SK-N-MC (cell line): ENCODE data around the gene MX2.

Source experiments
- DNase-seq: peaks from one replicate; pipeline ENCODE4 v3.0.0-alpha.2; 2011; ENCODE audit warnings: low read depth, low spot score
- H3K27ac ChIP-seq: fragments of 200-600 bp; sonication (generic); 2 replicates; pipeline ENCODE4 v1.5.1; 2016; ENCODE audit warnings: mixed run types
- H3K36me3 ChIP-seq: fragments of 200-600 bp; sonication (generic); 2 replicates; pipeline ENCODE4 v1.6.1; 2017; ENCODE audit warnings: antibody characterized with exemption, low read length, mixed read lengths; ENCODE audit not compliant: insufficient read depth
- H3K4me3 ChIP-seq: fragments of 200-600 bp; sonication (generic); 2 replicates; pipeline ENCODE4 v1.5.1; 2016
- H3K9ac ChIP-seq: fragments of 200-600 bp; sonication (generic); 2 replicates; pipeline ENCODE4 v1.8.0; 2017; ENCODE audit warnings: mixed run types, mixed read lengths; ENCODE audit not compliant: insufficient read length
- H3K9me3 ChIP-seq: fragments of 200-600 bp; sonication (generic); 2 replicates; pipeline ENCODE4 v1.6.1; 2017; ENCODE audit warnings: low read depth, mild to moderate bottlenecking, antibody characterized with exemption, low read length, moderate library complexity, mixed read lengths
- EZH2 ChIP-seq: fragments of 200-600 bp; sonication (generic); IDR thresholded peaks from one replicate; pipeline ENCODE4 v1.6.1; 2017; ENCODE audit warnings: antibody characterized with exemption
- FOXP2 ChIP-seq: optimal IDR thresholded peaks from 2 replicates; pipeline ENCODE3; 2011; ENCODE audit warnings: mild to moderate bottlenecking, moderate library complexity; ENCODE audit not compliant: insufficient read depth; ENCODE audit errors: extremely low read length, control extremely low read depth
- POLR2AphosphoS5 ChIP-seq: IDR thresholded peaks from 2 replicates; pipeline ENCODE4 v1.6.1; 2012; ENCODE audit warnings: mild to moderate bottlenecking, low read depth, low read length, borderline replicate concordance

The MX2 gene

GRCh38 chr21:41321211-41321907, 40.5 kb upstream of the MX2 start:
- TF ChIP-seq FOXP2 (no peak), EZH2 (no peak), POLR2AphosphoS5 (no peak)
- no peaks in the 10 kb centered on the region for H3K9me3 ChIP-seq
- no peak overlapping the region for H3K4me3 ChIP-seq
- no peaks in the 10 kb centered on the region for H3K36me3 ChIP-seq
- H3K9ac ChIP-seq = no peak overlapping the region
- H3K27ac ChIP-seq = no peak overlapping the region
- DNase-seq = no peak

GRCh38 chr21:41321908-41322495, 39.8 kb upstream of the MX2 start:
- Histone ChIP-seq H3K4me3 (no peak overlapping the region), H3K9ac (no peak overlapping the region), H3K36me3 (no peaks in the 10 kb centered on the region), H3K9me3 (no peaks in the 10 kb centered on the region), H3K27ac (no peak overlapping the region)
- DNase-seq = no peak
- no peak for TF ChIP-seq POLR2AphosphoS5
- TF ChIP-seq FOXP2 = no peak
- TF ChIP-seq EZH2 = no peak

DNA sequence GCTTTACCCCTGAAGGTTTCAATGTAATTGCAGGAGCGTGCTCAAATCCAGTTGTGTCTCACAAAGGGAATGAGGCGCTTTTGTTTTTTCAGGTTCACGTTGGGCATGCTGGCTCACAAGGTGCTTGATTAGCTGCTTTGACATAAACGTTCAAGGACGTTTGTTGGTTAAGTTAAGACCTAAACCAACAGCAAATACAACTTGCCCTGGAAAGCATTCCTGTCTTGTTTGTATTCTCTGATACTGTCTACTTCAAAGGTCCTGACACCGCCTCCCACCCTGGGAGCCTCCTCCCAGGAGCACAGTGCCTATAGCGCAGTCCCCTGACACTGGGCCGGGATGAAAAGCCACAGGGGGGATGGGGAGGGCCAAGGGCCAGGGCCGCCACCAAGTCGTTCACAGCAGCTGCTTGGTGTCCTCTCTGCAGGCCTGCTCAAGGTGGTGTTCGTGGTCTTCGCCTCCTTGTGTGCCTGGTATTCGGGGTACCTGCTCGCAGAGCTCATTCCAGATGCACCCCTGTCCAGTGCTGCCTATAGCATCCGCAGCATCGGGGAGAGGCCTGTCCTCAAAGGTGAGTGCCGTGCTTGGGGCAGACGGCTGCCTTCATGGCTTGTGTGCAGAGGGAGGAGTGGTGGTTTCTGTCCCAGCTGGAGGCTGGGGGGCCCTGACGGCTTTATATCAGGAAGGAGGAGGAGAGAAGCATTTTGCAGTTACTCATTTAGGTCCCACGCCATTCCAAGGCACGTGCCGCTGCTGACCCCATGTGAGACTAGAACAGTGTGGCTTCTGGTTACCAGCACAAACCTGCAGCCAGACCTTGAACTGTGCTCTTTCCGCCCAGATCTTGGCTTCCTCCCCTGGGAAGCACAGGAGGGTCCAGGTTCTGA, 39.1 kb upstream of the MX2 start:
- no peak for TF ChIP-seq POLR2AphosphoS5
- TF ChIP-seq EZH2 = no peak
- TF ChIP-seq FOXP2 = no peak
- H3K36me3 ChIP-seq = no peaks in the 10 kb centered on the region
- no peak overlapping the region for H3K4me3 ChIP-seq
- DNase-seq = no peak
- H3K27ac ChIP-seq = no peak overlapping the region
- no peak overlapping the region for H3K9ac ChIP-seq
- no peaks in the 10 kb centered on the region for H3K9me3 ChIP-seq

DNA sequence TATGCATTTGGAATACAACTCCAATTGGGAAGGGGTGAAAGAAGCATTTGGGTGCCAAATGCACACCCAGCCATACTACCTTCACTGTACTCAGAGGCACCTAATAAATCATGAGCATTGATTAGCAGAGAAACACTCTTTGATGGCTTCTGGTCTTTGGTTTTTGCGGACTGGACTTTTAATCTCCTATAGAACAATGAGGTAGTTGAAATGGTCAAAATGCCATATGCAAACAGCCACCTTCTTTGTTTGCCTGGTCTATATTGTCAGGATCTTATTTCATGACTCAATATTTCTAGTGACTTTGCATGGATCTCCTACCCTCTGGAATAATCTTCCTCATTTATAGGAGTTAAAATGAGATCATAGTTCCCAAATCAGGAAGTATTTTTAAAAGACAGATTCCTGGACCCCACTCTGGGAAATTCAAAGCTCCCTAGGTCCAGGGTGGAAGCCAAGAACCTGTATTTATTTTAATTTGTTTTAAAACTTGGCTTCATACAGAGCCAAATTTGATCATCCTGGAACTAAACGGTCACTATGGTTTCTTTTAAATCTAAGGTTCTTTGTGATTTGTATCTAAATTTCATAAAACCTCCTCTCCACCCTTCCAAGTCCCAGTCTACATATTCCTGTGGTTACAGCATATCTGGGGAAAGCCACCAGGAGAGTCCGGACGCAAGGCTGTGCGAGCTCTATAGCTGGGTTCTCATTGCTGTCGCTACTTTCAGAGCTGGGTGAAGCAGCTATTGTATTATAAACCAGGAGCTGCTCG, 36.5 kb upstream of the MX2 start:
- H3K9ac ChIP-seq = no peak overlapping the region
- H3K9me3 ChIP-seq = no peaks in the 10 kb centered on the region
- no peaks in the 10 kb centered on the region for H3K36me3 ChIP-seq
- DNase-seq = no peak
- no peak overlapping the region for H3K27ac ChIP-seq
- H3K4me3 ChIP-seq = no peak overlapping the region
- TF ChIP-seq EZH2 (no peak), POLR2AphosphoS5 (no peak), FOXP2 (no peak)

DNA sequence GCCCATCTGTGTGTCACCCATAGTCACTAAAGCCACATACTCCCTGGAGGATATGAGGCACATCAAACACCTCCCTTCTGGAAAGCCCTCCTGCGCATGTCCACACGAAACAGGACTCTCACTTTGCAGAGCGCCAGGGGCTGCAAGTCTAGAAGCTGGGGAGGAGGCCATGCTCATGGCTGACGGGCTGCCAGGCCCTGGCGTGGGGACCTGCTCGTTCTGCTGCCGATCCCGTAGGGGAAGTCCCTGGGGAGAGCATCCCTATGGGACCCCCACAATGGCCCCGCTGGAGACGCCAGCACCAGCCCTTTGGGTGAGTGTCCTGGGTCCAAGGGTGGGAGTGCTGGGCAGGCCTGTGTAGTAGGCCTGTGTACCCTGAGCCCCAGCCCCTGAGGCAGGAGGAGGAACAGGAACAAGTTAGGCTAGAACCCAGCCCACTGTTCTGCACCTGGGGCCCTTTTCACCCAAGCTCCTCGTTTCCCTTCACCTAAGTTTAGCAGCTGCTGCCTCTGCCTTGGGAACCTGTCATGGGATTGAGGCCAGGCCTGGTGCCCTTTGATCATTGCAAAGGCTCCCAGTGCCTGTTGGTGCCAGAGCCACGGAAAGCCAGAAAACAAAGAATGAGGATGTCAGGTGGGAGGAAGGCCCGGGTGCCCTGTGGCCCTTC, 35.3 kb upstream of the MX2 start:
- Histone ChIP-seq H3K36me3 (no peaks in the 10 kb centered on the region), H3K9me3 (no peaks in the 10 kb centered on the region), H3K4me3 (no peak overlapping the region), H3K9ac (no peak overlapping the region), H3K27ac (no peak overlapping the region)
- TF ChIP-seq POLR2AphosphoS5 = no peak
- TF ChIP-seq FOXP2 = no peak
- no peak for TF ChIP-seq EZH2
- no peak for DNase-seq

GRCh38 chr21:41327753-41328152, 34.1 kb upstream of the MX2 start:
- H3K9ac ChIP-seq = no peak overlapping the region
- no peak overlapping the region for H3K4me3 ChIP-seq
- no peak overlapping the region for H3K27ac ChIP-seq
- H3K9me3 ChIP-seq = no peaks in the 10 kb centered on the region
- no peak for DNase-seq
- TF ChIP-seq FOXP2 (no peak), POLR2AphosphoS5 (no peak), EZH2 (no peak)
- H3K36me3 ChIP-seq = no peaks in the 10 kb centered on the region

DNA sequence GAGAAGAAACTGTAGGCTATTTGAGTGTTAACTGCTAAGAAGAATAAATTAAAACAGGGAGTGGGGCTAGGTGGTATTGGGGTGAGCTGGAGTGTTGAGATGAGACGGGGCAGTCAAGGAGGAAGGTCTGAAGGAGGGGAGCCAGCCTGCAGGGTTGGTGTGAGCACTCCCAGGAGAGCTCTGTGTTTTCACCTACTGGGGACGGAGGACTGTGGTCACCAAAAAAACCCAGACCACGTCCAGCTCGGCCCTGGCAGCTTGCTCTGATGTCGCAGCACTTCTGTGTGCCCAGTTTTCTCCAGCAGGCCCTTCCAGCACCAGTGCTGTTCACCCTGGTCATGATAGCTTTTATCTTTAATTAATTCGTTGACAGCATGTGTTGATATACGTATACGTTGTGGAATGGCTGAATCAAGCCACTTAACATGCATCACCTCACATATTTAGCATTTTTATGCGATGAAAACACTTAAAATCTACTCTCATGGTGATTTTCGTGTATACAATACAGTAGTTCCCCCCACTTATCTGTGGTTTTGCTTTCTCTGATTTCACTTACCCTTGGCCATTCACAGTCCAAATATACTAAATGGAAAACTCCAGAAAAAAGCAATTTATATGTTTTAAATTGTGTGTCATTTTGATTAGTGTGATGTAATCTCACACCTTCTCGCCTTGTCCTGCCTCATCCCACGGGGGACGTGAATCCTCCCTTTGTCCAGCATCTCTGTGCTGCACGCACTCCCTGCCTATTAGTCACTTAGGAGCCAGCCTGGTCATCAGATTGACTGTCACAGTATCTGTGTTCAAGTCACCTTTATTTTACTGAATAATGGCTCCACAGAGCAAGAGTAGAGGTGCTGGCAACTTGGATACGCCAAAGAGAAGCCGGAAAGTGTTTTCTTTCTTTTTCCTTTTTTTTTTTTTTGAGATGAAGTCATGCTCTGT, 32.9 kb upstream of the MX2 start:
- no peak overlapping the region for H3K9ac ChIP-seq
- TF ChIP-seq POLR2AphosphoS5 = no peak
- TF ChIP-seq FOXP2 = no peak
- no peak for TF ChIP-seq EZH2
- no peak for DNase-seq
- H3K4me3 ChIP-seq = no peak overlapping the region
- no peaks in the 10 kb centered on the region for H3K36me3 ChIP-seq
- no peaks in the 10 kb centered on the region for H3K9me3 ChIP-seq
- H3K27ac ChIP-seq = no peak overlapping the region
